Ishikawa (cell line): ENCODE results near the gene SPATA2L.

Experiments
- CREB1 ChIP-seq: IDR thresholded peaks from 2 replicates; pipeline ENCODE4 v1.6.1; 2012; ENCODE audit warnings: low read depth
- EGR1 ChIP-seq: IDR thresholded peaks from 2 replicates; pipeline ENCODE4 v1.6.1; 2012
- EP300 ChIP-seq: IDR thresholded peaks from 2 replicates; pipeline ENCODE4 v1.6.1; 2012; ENCODE audit warnings: borderline replicate concordance
- FOXM1 ChIP-seq: IDR thresholded peaks from 2 replicates; pipeline ENCODE4 v1.6.1; 2012; ENCODE audit warnings: low read depth, borderline replicate concordance
- MAX ChIP-seq: IDR thresholded peaks from 2 replicates; pipeline ENCODE4 v1.6.1; 2012
- NFIC ChIP-seq: IDR thresholded peaks from 2 replicates; pipeline ENCODE4 v1.6.1; 2012
- REST ChIP-seq: IDR thresholded peaks from 2 replicates; pipeline ENCODE4 v1.6.1; 2012; ENCODE audit warnings: low read depth, mild to moderate bottlenecking
- TAF1 ChIP-seq: IDR thresholded peaks from 2 replicates; pipeline ENCODE4 v1.6.1; 2012; ENCODE audit warnings: low read depth, mild to moderate bottlenecking
- TCF12 ChIP-seq: IDR thresholded peaks from 2 replicates; pipeline ENCODE4 v1.6.1; 2012; ENCODE audit warnings: low read depth
- TEAD4 ChIP-seq: IDR thresholded peaks from 2 replicates; pipeline ENCODE4 v1.6.1; 2012
- USF1 ChIP-seq: IDR thresholded peaks from 2 replicates; pipeline ENCODE4 v1.6.1; 2012
- YY1 ChIP-seq: IDR thresholded peaks from 2 replicates; pipeline ENCODE4 v1.6.1; 2012; ENCODE audit warnings: low read depth
- ZBTB7A ChIP-seq: IDR thresholded peaks from 2 replicates; pipeline ENCODE4 v1.6.1; 2012; ENCODE audit warnings: low read depth

- TF ChIP-seq CREB1 (no peak), TAF1 (no peak), FOXM1 (no peak), EGR1 (no peak), EP300 (no peak), TEAD4 (peak; percentile 22; the same call in 1 of the 2 replicates), ZBTB7A (peak; percentile 91), REST (no peak), USF1 (no peak), MAX (peak; percentile 82), YY1 (no peak), NFIC (no peak), TCF12 (no peak)
Measured at GRCh38 chr16:89700649-89701424, 668 bp downstream of the SPATA2L start.
